Measurements from ENCODE around the gene FAM229A. TPM values are rescaled to one million over a fixed set of nuclear protein-coding genes. Genes with fewer than 3 reads are reported as not detected.
"Not testable (repeated sequence)": the region's sequence is repeated elsewhere in the genome, so short reads cannot be mapped to it uniquely, and the experiment has no call there.

The FAM229A gene
- total RNA-seq, 1 donor from 2014 or later, result 10.1 TPM

DNA sequence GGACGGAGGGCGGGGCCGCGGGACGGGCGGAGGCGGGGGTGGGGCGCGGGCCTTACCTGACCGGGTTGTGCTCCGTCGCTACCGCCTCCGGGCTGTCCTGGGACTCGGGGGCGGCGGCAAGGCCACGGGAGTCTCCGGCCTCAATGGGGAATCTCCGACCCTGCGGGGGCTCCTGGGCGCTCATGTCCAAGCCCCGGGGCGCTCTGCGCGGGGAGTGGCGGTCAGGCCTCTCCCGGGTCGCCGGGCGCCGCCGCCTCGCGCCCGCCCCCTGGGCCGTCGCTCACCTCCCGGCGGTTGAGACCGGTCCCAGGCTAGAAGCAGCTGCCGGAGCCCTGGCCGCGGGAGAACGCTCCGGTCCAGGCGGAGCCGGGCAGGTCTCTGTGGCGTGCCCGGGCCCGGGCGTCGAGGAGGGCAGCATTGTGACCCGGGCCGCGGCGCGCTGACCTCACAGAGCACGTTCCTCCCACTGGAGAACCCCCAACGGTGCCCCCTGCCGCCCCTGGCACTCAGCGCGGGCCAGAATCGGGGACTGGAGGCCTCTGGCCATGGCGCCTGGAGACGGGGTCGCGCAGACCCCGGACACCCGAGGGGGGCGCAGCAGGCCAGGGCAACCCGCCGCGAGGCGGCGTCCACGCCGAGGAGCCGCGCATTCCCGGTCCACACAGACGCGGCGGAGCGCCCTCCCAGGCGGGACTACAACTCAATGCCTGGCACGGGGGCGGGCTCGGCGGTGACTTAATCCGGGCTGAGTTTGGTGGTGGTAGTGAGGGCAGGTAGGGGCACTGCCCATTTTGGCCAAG lies 411 bp downstream of the FAM229A start:
- intact Hi-C loops (cut with DNase I), result no loop called here
- H3K27me3 ChIP-seq, result no peaks in the 10 kb centered on the region
- H3K36me3 ChIP-seq, result peaks cover 0 to 23% of the 10 kb centered on the region in 2 donors
- peaks cover 21% of the 10 kb centered on the region for H3K4me1 ChIP-seq
- H3K4me3 ChIP-seq, result peak overlapping the region; percentile 35 to 45
- TF ChIP-seq POLR2AphosphoS5 (IDR thresholded peaks at IDR 0.05; ENCODE audit: insufficient read depth in 1 of 2, low read depth in 1 of 2), result no peak
- TF ChIP-seq, protein P1, sequence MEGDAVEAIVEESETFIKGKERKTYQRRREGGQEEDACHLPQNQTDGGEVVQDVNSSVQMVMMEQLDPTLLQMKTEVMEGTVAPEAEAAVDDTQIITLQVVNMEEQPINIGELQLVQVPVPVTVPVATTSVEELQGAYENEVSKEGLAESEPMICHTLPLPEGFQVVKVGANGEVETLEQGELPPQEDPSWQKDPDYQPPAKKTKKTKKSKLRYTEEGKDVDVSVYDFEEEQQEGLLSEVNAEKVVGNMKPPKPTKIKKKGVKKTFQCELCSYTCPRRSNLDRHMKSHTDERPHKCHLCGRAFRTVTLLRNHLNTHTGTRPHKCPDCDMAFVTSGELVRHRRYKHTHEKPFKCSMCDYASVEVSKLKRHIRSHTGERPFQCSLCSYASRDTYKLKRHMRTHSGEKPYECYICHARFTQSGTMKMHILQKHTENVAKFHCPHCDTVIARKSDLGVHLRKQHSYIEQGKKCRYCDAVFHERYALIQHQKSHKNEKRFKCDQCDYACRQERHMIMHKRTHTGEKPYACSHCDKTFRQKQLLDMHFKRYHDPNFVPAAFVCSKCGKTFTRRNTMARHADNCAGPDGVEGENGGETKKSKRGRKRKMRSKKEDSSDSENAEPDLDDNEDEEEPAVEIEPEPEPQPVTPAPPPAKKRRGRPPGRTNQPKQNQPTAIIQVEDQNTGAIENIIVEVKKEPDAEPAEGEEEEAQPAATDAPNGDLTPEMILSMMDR (IDR thresholded peaks at IDR 0.05), result peak in 2 of 3 experiments; percentile 18 to 44
- no peaks in the 10 kb centered on the region for H3K9me3 ChIP-seq
- H3K27ac ChIP-seq, result peak overlapping the region; percentile 42
- DNase-seq (ENCODE audit: extremely low spot score in 2 of 2), result no peak

DNA sequence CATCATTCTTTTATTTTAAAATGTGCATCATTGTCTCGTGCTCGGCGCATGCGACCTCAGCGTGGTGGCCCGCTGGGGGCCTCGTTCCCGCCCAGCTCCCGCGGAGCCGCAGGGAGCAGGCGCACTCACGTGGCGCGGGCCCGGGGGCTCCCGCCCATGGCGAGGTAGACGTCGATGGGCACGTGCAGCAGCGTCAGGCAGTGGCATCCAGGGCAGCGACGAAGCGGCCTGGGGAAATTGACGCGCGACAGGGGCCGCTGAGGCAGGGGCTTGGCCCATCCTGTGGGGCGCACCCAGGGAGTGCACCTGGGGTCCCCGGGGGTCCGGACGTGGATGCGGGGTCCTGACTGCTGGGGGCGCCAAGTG lies 994 bp downstream of the FAM229A start:
- intact Hi-C loops (cut with DNase I), result no loop called here
- Histone ChIP-seq H3K27me3 (no peaks in the 10 kb centered on the region), H3K4me3 (peak overlapping the region; percentile 35 to 45), H3K27ac (peak overlapping the region; percentile 42), H3K4me1 (peaks cover 21% of the 10 kb centered on the region), H3K9me3 (no peaks in the 10 kb centered on the region), H3K36me3 (peaks cover 0 to 17% of the 10 kb centered on the region in 2 donors)
- TF ChIP-seq POLR2AphosphoS5 (IDR thresholded peaks at IDR 0.05; ENCODE audit: insufficient read depth in 1 of 2, low read depth in 1 of 2), result peak in 1 of 2 donors; percentile 61
- TF ChIP-seq, protein P1 (IDR thresholded peaks at IDR 0.05), result no peak
- DNase-seq (ENCODE audit: extremely low spot score in 2 of 2), result no peak

GRCh38 chr1:32358435-32358834 lies 3.9 kb downstream of the FAM229A start:
- intact Hi-C loops (cut with DNase I), result no loop called here
- H3K27me3 ChIP-seq, result no peaks in the 10 kb centered on the region
- TF ChIP-seq POLR2A (IDR thresholded peaks at IDR 0.05) (no peak), POLR2AphosphoS5 (IDR thresholded peaks at IDR 0.05; ENCODE audit: insufficient read depth in 1 of 2, low read depth in 1 of 2) (no peak)
- TF ChIP-seq, protein P1 (IDR thresholded peaks at IDR 0.05), result no peak
- H3K27ac ChIP-seq, result no peak overlapping the region
- peaks cover 31% of the 10 kb centered on the region for H3K4me1 ChIP-seq
- H3K36me3 ChIP-seq, result peaks cover 0 to under 1% of the 10 kb centered on the region in 2 donors
- no peak overlapping the region for H3K4me3 ChIP-seq
- DNase-seq (ENCODE audit: extremely low spot score in 2 of 2), result no peak
- H3K9me3 ChIP-seq, result no peaks in the 10 kb centered on the region

- intact Hi-C loops (cut with DNase I), result no loop called here
- H3K9me3 ChIP-seq, result no peaks in the 10 kb centered on the region
- H3K36me3 ChIP-seq, result no peaks in the 10 kb centered on the region
- H3K4me1 ChIP-seq, result peaks cover 36% of the 10 kb centered on the region
- no peak overlapping the region for H3K4me3 ChIP-seq
- DNase-seq (ENCODE audit: extremely low spot score in 2 of 2), result no peak
- TF ChIP-seq POLR2A (IDR thresholded peaks at IDR 0.05) (no peak), POLR2AphosphoS5 (IDR thresholded peaks at IDR 0.05; ENCODE audit: insufficient read depth in 1 of 2, low read depth in 1 of 2) (no peak)
- TF ChIP-seq, protein P1 (IDR thresholded peaks at IDR 0.05), result no peak
- no peaks in the 10 kb centered on the region for H3K27me3 ChIP-seq
- H3K27ac ChIP-seq, result no peak overlapping the region
These were observed 4.7 kb downstream of the FAM229A start for GRCh38 chr1:32357614-32358013.

- no peak overlapping the region for H3K4me3 ChIP-seq
- intact Hi-C loops (cut with DNase I), result no loop called here
- no peak overlapping the region for H3K27ac ChIP-seq
- H3K4me1 ChIP-seq, result peaks cover 36% of the 10 kb centered on the region
- no peaks in the 10 kb centered on the region for H3K27me3 ChIP-seq
- DNase-seq (ENCODE audit: extremely low spot score in 2 of 2), result no peak
- no peaks in the 10 kb centered on the region for H3K9me3 ChIP-seq
- TF ChIP-seq POLR2AphosphoS5 (IDR thresholded peaks at IDR 0.05; ENCODE audit: insufficient read depth in 1 of 2, low read depth in 1 of 2) (no peak), POLR2A (IDR thresholded peaks at IDR 0.05) (no peak)
- TF ChIP-seq, protein P1 (IDR thresholded peaks at IDR 0.05), result no peak
- no peaks in the 10 kb centered on the region for H3K36me3 ChIP-seq
These were observed 5.8 kb downstream of the FAM229A start for GRCh38 chr1:32356478-32356877.

DNA sequence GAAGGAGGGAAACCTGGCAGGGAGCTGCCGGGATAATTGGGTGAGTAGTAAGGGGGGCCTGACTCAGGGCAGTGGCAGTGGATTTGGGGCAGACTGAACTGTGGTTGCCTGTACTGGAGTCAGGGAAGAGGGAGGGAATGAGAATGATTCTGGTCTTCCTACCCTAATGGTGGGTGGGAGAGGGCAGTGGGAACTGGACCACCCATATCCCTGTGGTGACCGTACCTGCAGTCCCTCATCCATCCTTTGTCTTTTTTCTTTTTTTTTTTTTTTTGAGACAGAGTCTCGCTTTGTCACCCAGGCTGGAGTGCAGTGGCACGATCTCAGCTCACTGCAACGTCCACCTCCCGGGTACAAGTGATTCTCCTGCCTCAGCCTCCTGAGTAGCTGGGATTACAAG lies 6.5 kb downstream of the FAM229A start:
- H3K27me3 ChIP-seq; H3K27ac ChIP-seq; intact Hi-C loops (cut with DNase I); DNase-seq (ENCODE audit: extremely low spot score in 2 of 2); H3K4me3 ChIP-seq; H3K9me3 ChIP-seq; H3K36me3 ChIP-seq: not testable (repeated sequence)
- H3K4me1 ChIP-seq, result peaks cover 29% of the 10 kb centered on the region
